ENCODE data around the gene RBM28. TPM values are rescaled to one million over a fixed set of nuclear protein-coding genes. Genes with fewer than 3 reads are reported as not detected.

Gene RBM28
- total RNA-seq, 1 experiment from 2014 or later: 71.4 TPM

GRCh38 chr7:128271471-128271941 is 72.2 kb downstream of the RBM28 start:
- DNase-seq: no peak
- Histone ChIP-seq H3K36me3 (ENCODE audit: control insufficient read depth, insufficient read depth, low read length) (no peaks in the 10 kb centered on the region), H3K4me3 (ENCODE audit: low read depth, low read length) (no peak overlapping the region), H3K9me3 (no peaks in the 10 kb centered on the region; the same call in 1 of the 2 replicates), H3K4me1 (peaks cover 11% of the 10 kb centered on the region), H3K27me3 (replicated peaks; ENCODE audit: control insufficient read depth, insufficient read depth, low read length) (no peaks in the 10 kb centered on the region)
- H3K4me1 Mint-ChIP-seq (ENCODE audit: low read depth, unreplicated experiment): peaks cover 15% of the 10 kb centered on the region
- ChIA-PET POLR2A (no interaction called here), CTCF (no interaction called here)
- no TSS peak for BruUV-seq (replicated peaks)
- intact Hi-C loops (cut with micrococcal nuclease; ENCODE audit: unreplicated experiment): no loop called here
- no peak overlapping the region for H3K27ac Mint-ChIP-seq (ENCODE audit: unreplicated experiment)
- no peak for TF ChIP-seq CTCF (IDR thresholded peaks at IDR 0.05; ENCODE audit: insufficient read depth in 1 of 2, low read depth in 1 of 2, low read length in 1 of 2, severe bottlenecking in 1 of 2, unreplicated experiment in 1 of 2)
- H3K36me3 Mint-ChIP-seq (ENCODE audit: insufficient read depth, unreplicated experiment): no peaks in the 10 kb centered on the region
- no peak overlapping the region for H3K4me3 Mint-ChIP-seq (ENCODE audit: unreplicated experiment)
- H3K9me3 Mint-ChIP-seq (ENCODE audit: unreplicated experiment): no peaks in the 10 kb centered on the region
- no peaks in the 10 kb centered on the region for H3K27me3 Mint-ChIP-seq (ENCODE audit: insufficient read depth, unreplicated experiment)

GRCh38 chr7:128270826-128271272 is 72.9 kb downstream of the RBM28 start:
- no peak overlapping the region for H3K4me3 ChIP-seq (ENCODE audit: low read depth, low read length)
- ChIA-PET POLR2A (no interaction called here), CTCF (no interaction called here)
- no peaks in the 10 kb centered on the region for H3K36me3 ChIP-seq (ENCODE audit: control insufficient read depth, insufficient read depth, low read length)
- no TSS peak for BruUV-seq (replicated peaks)
- no peak for TF ChIP-seq CTCF (IDR thresholded peaks at IDR 0.05; ENCODE audit: insufficient read depth in 1 of 2, low read depth in 1 of 2, low read length in 1 of 2, severe bottlenecking in 1 of 2, unreplicated experiment in 1 of 2)
- H3K36me3 Mint-ChIP-seq (ENCODE audit: insufficient read depth, unreplicated experiment): no peaks in the 10 kb centered on the region
- H3K27me3 Mint-ChIP-seq (ENCODE audit: insufficient read depth, unreplicated experiment): no peaks in the 10 kb centered on the region
- H3K27me3 ChIP-seq (replicated peaks; ENCODE audit: control insufficient read depth, insufficient read depth, low read length): no peaks in the 10 kb centered on the region
- no peak for DNase-seq
- H3K9me3 ChIP-seq: no peaks in the 10 kb centered on the region; the same call in 1 of the 2 replicates
- intact Hi-C loops (cut with micrococcal nuclease; ENCODE audit: unreplicated experiment): loop anchor here (1.0 kb wide), 1 partner anchor 40 kb away; no protein-coding TSS in a partner anchor
- no peak overlapping the region for H3K4me3 Mint-ChIP-seq (ENCODE audit: unreplicated experiment)
- peaks cover 15% of the 10 kb centered on the region for H3K4me1 Mint-ChIP-seq (ENCODE audit: low read depth, unreplicated experiment)
- no peaks in the 10 kb centered on the region for H3K9me3 Mint-ChIP-seq (ENCODE audit: unreplicated experiment)
- H3K27ac Mint-ChIP-seq (ENCODE audit: unreplicated experiment): no peak overlapping the region
- H3K4me1 ChIP-seq: peaks cover 12% of the 10 kb centered on the region

- no peaks in the 10 kb centered on the region for H3K27me3 Mint-ChIP-seq (ENCODE audit: insufficient read depth, unreplicated experiment)
- BruUV-seq (replicated peaks): no TSS peak
- no peak for TF ChIP-seq CTCF (IDR thresholded peaks at IDR 0.05; ENCODE audit: insufficient read depth in 1 of 2, low read depth in 1 of 2, low read length in 1 of 2, severe bottlenecking in 1 of 2, unreplicated experiment in 1 of 2)
- intact Hi-C loops (cut with micrococcal nuclease; ENCODE audit: unreplicated experiment): no loop called here
- H3K36me3 Mint-ChIP-seq (ENCODE audit: insufficient read depth, unreplicated experiment): no peaks in the 10 kb centered on the region
- H3K9me3 ChIP-seq: no peaks in the 10 kb centered on the region
- ChIA-PET CTCF (no interaction called here), POLR2A (no interaction called here)
- DNase-seq: no peak
- no peak overlapping the region for H3K27ac Mint-ChIP-seq (ENCODE audit: unreplicated experiment)
- H3K9me3 Mint-ChIP-seq (ENCODE audit: unreplicated experiment): no peaks in the 10 kb centered on the region
- H3K4me1 Mint-ChIP-seq (ENCODE audit: low read depth, unreplicated experiment): peaks cover 22% of the 10 kb centered on the region
- H3K4me3 Mint-ChIP-seq (ENCODE audit: unreplicated experiment): no peak overlapping the region
- H3K36me3 ChIP-seq (ENCODE audit: control insufficient read depth, insufficient read depth, low read length): no peaks in the 10 kb centered on the region
- no peaks in the 10 kb centered on the region for H3K27me3 ChIP-seq (replicated peaks; ENCODE audit: control insufficient read depth, insufficient read depth, low read length)
- peaks cover 12% of the 10 kb centered on the region for H3K4me1 ChIP-seq
- no peak overlapping the region for H3K4me3 ChIP-seq (ENCODE audit: low read depth, low read length)
These were observed 75.5 kb downstream of the RBM28 start for GRCh38 chr7:128268233-128268632.

Measured in Caco-2 (cell line).